ENCODE results near the gene PTPRM. TPM values are rescaled to one million over a fixed set of nuclear protein-coding genes. Genes with fewer than 3 reads are reported as not detected.

PTPRM gene
- total RNA-seq, 1 experiment from 2014 or later = 1.6 TPM

DNA sequence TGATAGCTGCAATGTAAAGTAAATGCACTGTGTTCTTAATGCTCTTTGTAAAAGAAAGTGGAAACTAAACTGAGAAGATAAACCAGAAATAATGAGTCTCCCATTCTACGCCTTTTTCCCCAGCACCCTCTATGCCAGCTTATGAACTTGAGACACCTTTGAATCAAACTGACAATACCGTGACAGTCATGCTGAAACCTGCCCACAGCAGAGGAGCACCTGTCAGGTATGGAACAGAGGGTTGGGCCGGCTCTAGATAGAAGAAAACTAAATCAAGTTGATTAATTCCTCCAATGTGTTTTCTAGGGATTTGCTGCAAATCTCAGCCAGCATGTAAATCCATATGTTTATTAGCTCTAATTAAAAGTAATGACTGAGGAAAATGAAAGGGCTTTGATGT lies 521.5 kb downstream of the PTPRM start:
- no peak for DNase-seq (ENCODE audit: low read depth, low spot score)
- no peak overlapping the region for H3K27ac ChIP-seq (ENCODE audit: low read length)
- H3K27me3 ChIP-seq (ENCODE audit: control insufficient read depth, insufficient read depth, low read length) = no peaks in the 10 kb centered on the region
- in situ Hi-C loops (cut with HindIII; ENCODE audit: low pct_unique_long_range_greater_than_20kb, low sequenced_read_pairs) (no loop called here), intact Hi-C loops (cut with micrococcal nuclease; ENCODE audit: unreplicated experiment) (no loop called here)
- no peaks in the 10 kb centered on the region for H3K4me1 ChIP-seq (ENCODE audit: control insufficient read depth, insufficient read depth, low read length)
- ChIA-PET POLR2A (no interaction called here), CTCF (interaction anchor here (0.6 kb wide), 1 partner anchor 253 kb away, joined by 4 read pairs; no protein-coding TSS in a partner anchor)
- H3K9me3 ChIP-seq (ENCODE audit: control insufficient read depth, insufficient read depth, low read depth, low read length) = no peaks in the 10 kb centered on the region
- H3K36me3 ChIP-seq (ENCODE audit: control insufficient read depth, insufficient read depth, low read length) = no peaks in the 10 kb centered on the region
- H3K4me3 ChIP-seq (ENCODE audit: low read depth in 2 of 2, low read length in 2 of 2) = no peak overlapping the region
- BruUV-seq (replicated peaks) = no TSS peak
- TF ChIP-seq, protein P1, sequence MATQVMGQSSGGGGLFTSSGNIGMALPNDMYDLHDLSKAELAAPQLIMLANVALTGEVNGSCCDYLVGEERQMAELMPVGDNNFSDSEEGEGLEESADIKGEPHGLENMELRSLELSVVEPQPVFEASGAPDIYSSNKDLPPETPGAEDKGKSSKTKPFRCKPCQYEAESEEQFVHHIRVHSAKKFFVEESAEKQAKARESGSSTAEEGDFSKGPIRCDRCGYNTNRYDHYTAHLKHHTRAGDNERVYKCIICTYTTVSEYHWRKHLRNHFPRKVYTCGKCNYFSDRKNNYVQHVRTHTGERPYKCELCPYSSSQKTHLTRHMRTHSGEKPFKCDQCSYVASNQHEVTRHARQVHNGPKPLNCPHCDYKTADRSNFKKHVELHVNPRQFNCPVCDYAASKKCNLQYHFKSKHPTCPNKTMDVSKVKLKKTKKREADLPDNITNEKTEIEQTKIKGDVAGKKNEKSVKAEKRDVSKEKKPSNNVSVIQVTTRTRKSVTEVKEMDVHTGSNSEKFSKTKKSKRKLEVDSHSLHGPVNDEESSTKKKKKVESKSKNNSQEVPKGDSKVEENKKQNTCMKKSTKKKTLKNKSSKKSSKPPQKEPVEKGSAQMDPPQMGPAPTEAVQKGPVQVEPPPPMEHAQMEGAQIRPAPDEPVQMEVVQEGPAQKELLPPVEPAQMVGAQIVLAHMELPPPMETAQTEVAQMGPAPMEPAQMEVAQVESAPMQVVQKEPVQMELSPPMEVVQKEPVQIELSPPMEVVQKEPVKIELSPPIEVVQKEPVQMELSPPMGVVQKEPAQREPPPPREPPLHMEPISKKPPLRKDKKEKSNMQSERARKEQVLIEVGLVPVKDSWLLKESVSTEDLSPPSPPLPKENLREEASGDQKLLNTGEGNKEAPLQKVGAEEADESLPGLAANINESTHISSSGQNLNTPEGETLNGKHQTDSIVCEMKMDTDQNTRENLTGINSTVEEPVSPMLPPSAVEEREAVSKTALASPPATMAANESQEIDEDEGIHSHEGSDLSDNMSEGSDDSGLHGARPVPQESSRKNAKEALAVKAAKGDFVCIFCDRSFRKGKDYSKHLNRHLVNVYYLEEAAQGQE (IDR thresholded peaks at IDR 0.05; ENCODE audit: insufficient read depth in 1 of 2, low read depth in 2 of 2, low read length in 1 of 2) = no peak
- TF ChIP-seq, protein P2, sequence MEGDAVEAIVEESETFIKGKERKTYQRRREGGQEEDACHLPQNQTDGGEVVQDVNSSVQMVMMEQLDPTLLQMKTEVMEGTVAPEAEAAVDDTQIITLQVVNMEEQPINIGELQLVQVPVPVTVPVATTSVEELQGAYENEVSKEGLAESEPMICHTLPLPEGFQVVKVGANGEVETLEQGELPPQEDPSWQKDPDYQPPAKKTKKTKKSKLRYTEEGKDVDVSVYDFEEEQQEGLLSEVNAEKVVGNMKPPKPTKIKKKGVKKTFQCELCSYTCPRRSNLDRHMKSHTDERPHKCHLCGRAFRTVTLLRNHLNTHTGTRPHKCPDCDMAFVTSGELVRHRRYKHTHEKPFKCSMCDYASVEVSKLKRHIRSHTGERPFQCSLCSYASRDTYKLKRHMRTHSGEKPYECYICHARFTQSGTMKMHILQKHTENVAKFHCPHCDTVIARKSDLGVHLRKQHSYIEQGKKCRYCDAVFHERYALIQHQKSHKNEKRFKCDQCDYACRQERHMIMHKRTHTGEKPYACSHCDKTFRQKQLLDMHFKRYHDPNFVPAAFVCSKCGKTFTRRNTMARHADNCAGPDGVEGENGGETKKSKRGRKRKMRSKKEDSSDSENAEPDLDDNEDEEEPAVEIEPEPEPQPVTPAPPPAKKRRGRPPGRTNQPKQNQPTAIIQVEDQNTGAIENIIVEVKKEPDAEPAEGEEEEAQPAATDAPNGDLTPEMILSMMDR (IDR thresholded peaks at IDR 0.05) = no peak
- ATAC-seq = no peak

- no peaks in the 10 kb centered on the region for H3K4me1 ChIP-seq (ENCODE audit: control insufficient read depth, insufficient read depth, low read length)
- ChIA-PET POLR2A (no interaction called here), CTCF (no interaction called here)
- ATAC-seq (no peak), DNase-seq (ENCODE audit: low read depth, low spot score) (no peak)
- H3K36me3 ChIP-seq (ENCODE audit: control insufficient read depth, insufficient read depth, low read length) = no peaks in the 10 kb centered on the region
- no peak overlapping the region for H3K4me3 ChIP-seq (ENCODE audit: low read depth in 2 of 2, low read length in 2 of 2)
- H3K9me3 ChIP-seq (ENCODE audit: control insufficient read depth, insufficient read depth, low read depth, low read length) = no peaks in the 10 kb centered on the region
- no peak overlapping the region for H3K27ac ChIP-seq (ENCODE audit: low read length)
- BruUV-seq (replicated peaks) = no TSS peak
- no peak for TF ChIP-seq POLR2AphosphoS5 (IDR thresholded peaks at IDR 0.05; ENCODE audit: low read depth, low read length)
- no peak for TF ChIP-seq SIN3A (IDR thresholded peaks at IDR 0.05; ENCODE audit: borderline replicate concordance, insufficient read depth, low read depth, low read length)
- TF ChIP-seq, protein P1 (IDR thresholded peaks at IDR 0.05; ENCODE audit: insufficient read depth in 1 of 2, low read depth in 2 of 2, low read length in 1 of 2) = no peak
- TF ChIP-seq, protein P2 (IDR thresholded peaks at IDR 0.05) = no peak
- no peak for TF ChIP-seq TCF7L2 (IDR thresholded peaks at IDR 0.05; ENCODE audit: low read depth, low read length)
- in situ Hi-C loops (cut with HindIII; ENCODE audit: low pct_unique_long_range_greater_than_20kb, low sequenced_read_pairs) (no loop called here), intact Hi-C loops (cut with micrococcal nuclease; ENCODE audit: unreplicated experiment) (no loop called here)
- H3K27me3 ChIP-seq (ENCODE audit: control insufficient read depth, insufficient read depth, low read length) = no peaks in the 10 kb centered on the region
Measured at GRCh38 chr18:8091035-8091434, 523.9 kb downstream of the PTPRM start.

Measured in Panc1 (cell line).